Measurements from ENCODE around the gene HDAC4. TPM values are rescaled to one million over a fixed set of nuclear protein-coding genes. Genes with fewer than 3 reads are reported as not detected.

Gene HDAC4
- total RNA-seq, 1 experiment from 2014 or later: 44.4 TPM

- ATAC-seq (no peak), DNase-seq (ENCODE audit: low spot score) (no peak)
- Mint-ChIP-seq H3K4me3 (no peak overlapping the region), H3K27ac (no peak overlapping the region), H3K4me1 (no peaks in the 10 kb centered on the region), H3K36me3 (peaks cover 11% of the 10 kb centered on the region; the same call in 1 of the 2 replicates), H3K9me3 (no peaks in the 10 kb centered on the region), H3K27me3 (ENCODE audit: low read depth) (no peaks in the 10 kb centered on the region)
- ChIA-PET CTCF (no interaction called here), POLR2A (no interaction called here)
- TF ChIP-seq TP53 (CRISPR knock-in tag; IDR thresholded peaks at IDR 0.05): no peak
- no peak for TF ChIP-seq E2F1 (CRISPR knock-in tag; IDR thresholded peaks at IDR 0.05)
- no peak for TF ChIP-seq ZNF512 (CRISPR knock-in tag; IDR thresholded peaks at IDR 0.05; ENCODE audit: borderline replicate concordance)
- no peak for TF ChIP-seq KAT7 (CRISPR knock-in tag; IDR thresholded peaks at IDR 0.05; ENCODE audit: borderline replicate concordance)
- no peak for TF ChIP-seq USF1 (CRISPR knock-in tag; IDR thresholded peaks at IDR 0.05)
- no peak for TF ChIP-seq NR3C1 (CRISPR knock-in tag; conservative IDR thresholded peaks at IDR 0.05; ENCODE audit: low read depth)
- no peak for TF ChIP-seq STAT6 (CRISPR knock-in tag; conservative IDR thresholded peaks at IDR 0.05; ENCODE audit: low read depth)
- no peak for TF ChIP-seq ARID4B (CRISPR knock-in tag; IDR thresholded peaks at IDR 0.05; ENCODE audit: borderline replicate concordance)
- no peak for TF ChIP-seq ZMAT4 (CRISPR knock-in tag; IDR thresholded peaks at IDR 0.05)
- TF ChIP-seq SMAD3 (CRISPR knock-in tag; IDR thresholded peaks at IDR 0.05; ENCODE audit: borderline replicate concordance): no peak
- no peak for TF ChIP-seq CBFB (CRISPR knock-in tag; IDR thresholded peaks at IDR 0.05; ENCODE audit: low read depth)
- TF ChIP-seq ZNF416 (CRISPR knock-in tag; IDR thresholded peaks at IDR 0.05): no peak
- no peak for TF ChIP-seq ZNF532 (CRISPR knock-in tag; IDR thresholded peaks at IDR 0.05; ENCODE audit: borderline replicate concordance)
- no peak for TF ChIP-seq E2F5 (CRISPR knock-in tag; IDR thresholded peaks at IDR 0.05)
- TF ChIP-seq ZSCAN18 (CRISPR knock-in tag; IDR thresholded peaks at IDR 0.05): no peak
Measured at GRCh38 chr2:239148495-239149200, 252.2 kb downstream of the HDAC4 start.

All from WTC11 (cell line).